DND-41 (cell line): ENCODE data around the gene ACIN1.

Source experiments
- ATAC-seq: fragments of 200-7000 bp; cut with Tn5 transposase; 3 replicates; pipeline ENCODE4 v1.9.1; 2021; ENCODE audit warnings: low read depth; ENCODE audit not compliant: insufficient read depth
- DNase-seq: peaks from one replicate; pipeline ENCODE4 v3.0.0-alpha.2; 2020
- H2AFZ ChIP-seq: 2 replicates; pipeline ENCODE4 v1.6.0; 2012; ENCODE audit warnings: low read depth, low read length
- H3K27ac ChIP-seq: 2 replicates; pipeline ENCODE4 v1.5.1; 2012; ENCODE audit warnings: low read length, inconsistent platforms
- H3K27me3 ChIP-seq: fragments of 200-600 bp; sonication (generic); 2 replicates; pipeline ENCODE4 v1.6.0; 2012; ENCODE audit warnings: low read length, mild to moderate bottlenecking, inconsistent platforms; ENCODE audit not compliant: insufficient read depth, poor library complexity
- H3K36me3 ChIP-seq: 2 replicates; pipeline ENCODE4 v1.5.1; 2012; ENCODE audit warnings: low read length, inconsistent platforms; ENCODE audit not compliant: insufficient read depth
- H3K4me1 ChIP-seq: 2 replicates; pipeline ENCODE4 v1.5.1; 2012; ENCODE audit warnings: mild to moderate bottlenecking, low read length; ENCODE audit not compliant: insufficient read depth
- H3K4me2 ChIP-seq: 2 replicates; pipeline ENCODE4 v1.6.0; 2012; ENCODE audit warnings: mild to moderate bottlenecking, moderate library complexity, low read length, inconsistent platforms; ENCODE audit not compliant: insufficient read depth
- H3K4me3 ChIP-seq, 2 experiments: fragments of 200-600 bp in 1 of 2; shearing (Covaris generic) in 1 of 2; 2 replicates each; pipeline ENCODE4 v1.5.1; 2012 to 2016; ENCODE audit warnings: inconsistent platforms in 2 of 2, low read length in 2 of 2, mild to moderate bottlenecking in 2 of 2, low read depth in 1 of 2, moderate library complexity in 1 of 2
- H3K79me2 ChIP-seq: 2 replicates; pipeline ENCODE4 v1.6.0; 2012; ENCODE audit warnings: low read length, inconsistent platforms; ENCODE audit not compliant: insufficient read depth
- H3K9ac ChIP-seq: 2 replicates; pipeline ENCODE4 v1.6.0; 2012; ENCODE audit warnings: low read depth, mild to moderate bottlenecking, inconsistent platforms, low read length, moderate library complexity
- H3K9me3 ChIP-seq: 2 replicates; pipeline ENCODE4 v1.5.1; 2012; ENCODE audit warnings: low read length, moderate library complexity, mild to moderate bottlenecking, inconsistent platforms; ENCODE audit not compliant: insufficient read depth, severe bottlenecking
- H4K20me1 ChIP-seq: 2 replicates; pipeline ENCODE4 v1.6.0; 2012; ENCODE audit warnings: low read length; ENCODE audit not compliant: insufficient read depth
- CTCF ChIP-seq: IDR thresholded peaks from 2 replicates; pipeline ENCODE4 v1.5.1; 2012; ENCODE audit warnings: borderline replicate concordance, low read length, moderate library complexity, mild to moderate bottlenecking; ENCODE audit not compliant: poor library complexity, severe bottlenecking; ENCODE audit errors: extremely low read depth
- EZH2 ChIP-seq: IDR thresholded peaks from 3 replicates; pipeline ENCODE4 v1.6.1; 2012; ENCODE audit warnings: borderline replicate concordance, low read depth, mild to moderate bottlenecking, moderate library complexity, low read length, inconsistent platforms; ENCODE audit not compliant: severe bottlenecking

The ACIN1 gene

GRCh38 chr14:23106747-23107045 is 11.8 kb upstream of the ACIN1 start:
- Histone ChIP-seq H3K36me3 (no peaks in the 10 kb centered on the region), H3K4me1 (no peaks in the 10 kb centered on the region), H3K4me3 (no peak overlapping the region), H3K9me3 (no peaks in the 10 kb centered on the region), H4K20me1 (no peaks in the 10 kb centered on the region), H3K27ac (no peak overlapping the region), H2AFZ (no peak overlapping the region), H3K79me2 (no peaks in the 10 kb centered on the region), H3K4me2 (no peak overlapping the region), H3K9ac (no peak overlapping the region), H3K27me3 (peaks cover 23% of the 10 kb centered on the region)
- DNase-seq: no peak
- no peak for ATAC-seq
- TF ChIP-seq EZH2 (no peak), CTCF (no peak)

- ATAC-seq: no peak
- no peak for DNase-seq
- no peaks in the 10 kb centered on the region for H3K4me1 ChIP-seq
- H2AFZ ChIP-seq: no peak overlapping the region
- H3K4me3 ChIP-seq: no peak overlapping the region
- no peak overlapping the region for H3K9ac ChIP-seq
- TF ChIP-seq CTCF (no peak), EZH2 (no peak)
- H3K9me3 ChIP-seq: no peaks in the 10 kb centered on the region
- H4K20me1 ChIP-seq: no peaks in the 10 kb centered on the region
- no peak overlapping the region for H3K4me2 ChIP-seq
- no peaks in the 10 kb centered on the region for H3K36me3 ChIP-seq
- H3K27me3 ChIP-seq: peaks cover 14% of the 10 kb centered on the region
- no peak overlapping the region for H3K27ac ChIP-seq
- H3K79me2 ChIP-seq: no peaks in the 10 kb centered on the region
Measured at GRCh38 chr14:23105348-23105824, 10.4 kb upstream of the ACIN1 start.

- no peaks in the 10 kb centered on the region for H3K4me1 ChIP-seq
- no peak for DNase-seq
- H3K36me3 ChIP-seq: no peaks in the 10 kb centered on the region
- no peak within 1 kb of the TSS for H2AFZ ChIP-seq
- no peaks in the 10 kb centered on the region for H4K20me1 ChIP-seq
- H3K4me2 ChIP-seq: no peak within 1 kb of the TSS
- H3K9ac ChIP-seq: no peak within 1 kb of the TSS
- ATAC-seq: no peak
- peaks cover 10% of the 10 kb centered on the region for H3K27me3 ChIP-seq
- H3K27ac ChIP-seq: no peak within 1 kb of the TSS
- H3K79me2 ChIP-seq: no peaks in the 10 kb centered on the region
- H3K9me3 ChIP-seq: no peaks in the 10 kb centered on the region
- H3K4me3 ChIP-seq: no peak within 1 kb of the TSS
- TF ChIP-seq EZH2: no peak
- TF ChIP-seq CTCF: no peak
Measured at GRCh38 chr14:23104591-23105347, 9.8 kb upstream of the ACIN1 start, which contains the start of gene CIROP. CIROP (minus strand) TSS chr14:23104989; CDS start chr14:23104920, 69 bp downstream.
